ENCODE measurements around the gene CLIP1.

DNA sequence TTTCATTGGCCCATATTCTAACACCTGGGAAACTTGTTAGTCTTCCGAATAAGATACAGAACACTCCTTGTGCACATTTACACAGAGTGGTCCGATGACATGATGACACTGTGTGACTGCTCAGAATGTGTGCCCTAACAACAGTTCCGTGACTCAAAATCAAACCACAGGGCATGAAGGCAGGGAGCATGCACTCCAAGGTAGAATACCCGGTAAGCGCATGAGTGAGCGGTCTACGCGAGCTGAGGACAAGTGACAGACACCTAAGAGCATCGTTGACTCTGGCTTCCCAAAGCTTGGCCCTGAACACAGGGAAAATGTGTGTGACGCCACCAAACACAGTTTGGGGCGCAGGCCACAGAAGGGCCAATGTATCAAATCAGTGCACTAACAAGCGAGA lies 18.6 kb downstream of the CLIP1 start:
- TF ChIP-seq, protein P1, sequence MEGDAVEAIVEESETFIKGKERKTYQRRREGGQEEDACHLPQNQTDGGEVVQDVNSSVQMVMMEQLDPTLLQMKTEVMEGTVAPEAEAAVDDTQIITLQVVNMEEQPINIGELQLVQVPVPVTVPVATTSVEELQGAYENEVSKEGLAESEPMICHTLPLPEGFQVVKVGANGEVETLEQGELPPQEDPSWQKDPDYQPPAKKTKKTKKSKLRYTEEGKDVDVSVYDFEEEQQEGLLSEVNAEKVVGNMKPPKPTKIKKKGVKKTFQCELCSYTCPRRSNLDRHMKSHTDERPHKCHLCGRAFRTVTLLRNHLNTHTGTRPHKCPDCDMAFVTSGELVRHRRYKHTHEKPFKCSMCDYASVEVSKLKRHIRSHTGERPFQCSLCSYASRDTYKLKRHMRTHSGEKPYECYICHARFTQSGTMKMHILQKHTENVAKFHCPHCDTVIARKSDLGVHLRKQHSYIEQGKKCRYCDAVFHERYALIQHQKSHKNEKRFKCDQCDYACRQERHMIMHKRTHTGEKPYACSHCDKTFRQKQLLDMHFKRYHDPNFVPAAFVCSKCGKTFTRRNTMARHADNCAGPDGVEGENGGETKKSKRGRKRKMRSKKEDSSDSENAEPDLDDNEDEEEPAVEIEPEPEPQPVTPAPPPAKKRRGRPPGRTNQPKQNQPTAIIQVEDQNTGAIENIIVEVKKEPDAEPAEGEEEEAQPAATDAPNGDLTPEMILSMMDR (IDR thresholded peaks at IDR 0.05; ENCODE audit: low read depth, low read length, poor library complexity, severe bottlenecking): no peak
- TF ChIP-seq EZH2phosphoT487 (IDR thresholded peaks at IDR 0.05; ENCODE audit: borderline replicate concordance, low read length): no peak
